Erythroblast (primary cell): ENCODE data around the gene NPC1.

Experiments
- GATA1 ChIP-seq: IDR thresholded peaks from 2 replicates; pipeline ENCODE4 v1.6.1; 2011; ENCODE audit warnings: low read depth, mild to moderate bottlenecking, control low read depth, low read length, moderate library complexity
- POLR2A ChIP-seq: IDR thresholded peaks from 2 replicates; pipeline ENCODE4 v1.6.1; 2011; ENCODE audit warnings: mild to moderate bottlenecking, low read length

DNA sequence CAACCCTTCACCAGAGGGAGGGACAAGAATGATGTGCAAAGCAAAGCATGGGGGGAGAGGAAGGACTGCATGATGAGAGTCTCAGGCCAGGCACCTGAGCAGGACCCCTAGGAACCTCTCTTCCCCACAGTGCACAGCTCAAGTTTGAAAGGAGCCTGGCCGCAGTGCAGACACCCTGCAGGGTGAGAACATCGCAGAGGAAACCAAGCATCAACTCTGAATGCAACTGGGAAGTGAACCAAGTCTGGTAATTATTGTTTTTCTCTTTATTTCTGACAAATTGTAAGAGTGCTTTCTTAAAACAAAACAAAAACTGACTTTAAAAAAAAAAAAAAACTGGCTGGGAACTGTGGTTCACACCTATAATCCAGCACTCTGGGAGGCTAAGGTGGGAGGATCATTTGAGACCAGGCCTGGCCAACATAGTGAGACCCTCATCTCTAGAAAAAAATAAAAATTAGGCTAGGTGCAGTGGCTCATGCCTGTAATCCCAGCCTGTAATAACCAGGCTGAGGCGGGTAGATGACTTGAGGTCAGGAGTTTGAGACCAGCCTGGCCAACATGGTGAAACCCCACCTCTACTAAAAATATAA is 15.3 kb downstream of the NPC1 start:
- no peak for TF ChIP-seq POLR2A
- no peak for TF ChIP-seq GATA1
